GM18508 (cell line): ENCODE data around the gene DUSP3.

Source experiments
- ATAC-seq: cut with Tn5 transposase; IDR thresholded peaks from one replicate; pipeline ENCODE4 v1.9.1; 2021; ENCODE audit warnings: moderate number of reproducible peaks; ENCODE audit not compliant: insufficient read depth, unreplicated experiment

Gene DUSP3

GRCh38 chr17:43770957-43771356, 7.8 kb downstream of the DUSP3 start:
- no peak for ATAC-seq

GRCh38 chr17:43769859-43770258, 8.9 kb downstream of the DUSP3 start:
- ATAC-seq, result no peak

GRCh38 chr17:43769426-43769825, 9.4 kb downstream of the DUSP3 start:
- no peak for ATAC-seq

- ATAC-seq, result no peak
Measured at GRCh38 chr17:43768943-43769342, 9.8 kb downstream of the DUSP3 start.

- ATAC-seq, result no peak
Measured at GRCh38 chr17:43768382-43768781, 10.4 kb downstream of the DUSP3 start.

GRCh38 chr17:43767713-43768059, 11.1 kb downstream of the DUSP3 start:
- no peak for ATAC-seq

- no peak for ATAC-seq
Measured at GRCh38 chr17:43767053-43767712, 11.6 kb downstream of the DUSP3 start.

- no peak for ATAC-seq
Measured at GRCh38 chr17:43766413-43767052, 12.2 kb downstream of the DUSP3 start.

- ATAC-seq, result no peak
Measured at GRCh38 chr17:43760254-43760852, 18.4 kb downstream of the DUSP3 start.

GRCh38 chr17:43759836-43760235, 18.9 kb downstream of the DUSP3 start:
- no peak for ATAC-seq

GRCh38 chr17:43758497-43759174, 20.1 kb downstream of the DUSP3 start, which contains the start of gene SOST:
SOST (minus strand) TSS chr17:43758791; CDS start chr17:43758741, 50 bp downstream.
- ATAC-seq, result no peak

- no peak for ATAC-seq
Measured at GRCh38 chr17:43758086-43758485, 20.7 kb downstream of the DUSP3 start.

- no peak for ATAC-seq
Measured at GRCh38 chr17:43757171-43757660, 21.6 kb downstream of the DUSP3 start.

- ATAC-seq, result no peak
Measured at GRCh38 chr17:43756201-43756600, 22.6 kb downstream of the DUSP3 start.

GRCh38 chr17:43755389-43755875, 23.3 kb downstream of the DUSP3 start:
- ATAC-seq, result no peak

GRCh38 chr17:43754947-43755346, 23.8 kb downstream of the DUSP3 start:
- no peak for ATAC-seq

GRCh38 chr17:43753493-43754129, 25.2 kb downstream of the DUSP3 start:
- ATAC-seq, result no peak

GRCh38 chr17:43750153-43750552, 28.6 kb downstream of the DUSP3 start:
- ATAC-seq, result no peak

GRCh38 chr17:43745541-43745940, 33.2 kb downstream of the DUSP3 start:
- ATAC-seq, result no peak

- no peak for ATAC-seq
Measured at GRCh38 chr17:43741636-43742035, 37.1 kb downstream of the DUSP3 start.
